Measurements from ENCODE around the gene HAPSTR1. TPM values are rescaled to one million over a fixed set of nuclear protein-coding genes. Genes with fewer than 3 reads are reported as not detected.

The HAPSTR1 gene
- polyA plus RNA-seq, 1 of the 3 experiments (the other 2 are of a cell fraction), result 7.0 TPM

DNA sequence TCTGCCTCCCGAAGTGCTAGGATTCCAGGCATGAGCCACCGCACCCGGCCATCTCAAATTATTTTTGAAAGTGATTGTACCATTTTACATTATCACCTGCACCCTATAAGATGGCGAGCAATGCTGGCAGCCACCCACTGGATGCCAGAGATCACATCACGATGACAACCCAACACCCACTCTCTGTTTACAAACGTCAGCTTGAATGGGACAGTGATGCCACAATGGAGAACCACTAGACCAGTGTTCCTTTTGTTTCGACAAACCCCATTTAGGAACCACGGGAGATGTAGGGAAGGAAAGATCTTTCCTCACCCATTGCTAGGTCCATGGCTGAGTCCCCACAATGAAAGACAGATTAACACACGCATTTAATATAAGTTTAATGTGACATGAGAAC, 20.1 kb upstream of the HAPSTR1 start (continued):
- TF ChIP-seq, protein P1, sequence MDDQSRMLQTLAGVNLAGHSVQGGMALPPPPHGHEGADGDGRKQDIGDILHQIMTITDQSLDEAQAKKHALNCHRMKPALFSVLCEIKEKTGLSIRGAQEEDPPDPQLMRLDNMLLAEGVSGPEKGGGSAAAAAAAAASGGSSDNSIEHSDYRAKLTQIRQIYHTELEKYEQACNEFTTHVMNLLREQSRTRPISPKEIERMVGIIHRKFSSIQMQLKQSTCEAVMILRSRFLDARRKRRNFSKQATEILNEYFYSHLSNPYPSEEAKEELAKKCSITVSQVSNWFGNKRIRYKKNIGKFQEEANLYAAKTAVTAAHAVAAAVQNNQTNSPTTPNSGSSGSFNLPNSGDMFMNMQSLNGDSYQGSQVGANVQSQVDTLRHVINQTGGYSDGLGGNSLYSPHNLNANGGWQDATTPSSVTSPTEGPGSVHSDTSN (IDR thresholded peaks at IDR 0.05), result no peak
- TF ChIP-seq TCF12 (IDR thresholded peaks at IDR 0.05) (no peak), FOXJ3 (CRISPR knock-in tag; IDR thresholded peaks at IDR 0.05) (no peak), CHD2 (IDR thresholded peaks at IDR 0.05; ENCODE audit: low read length, partially characterized antibody) (no peak)

DNA sequence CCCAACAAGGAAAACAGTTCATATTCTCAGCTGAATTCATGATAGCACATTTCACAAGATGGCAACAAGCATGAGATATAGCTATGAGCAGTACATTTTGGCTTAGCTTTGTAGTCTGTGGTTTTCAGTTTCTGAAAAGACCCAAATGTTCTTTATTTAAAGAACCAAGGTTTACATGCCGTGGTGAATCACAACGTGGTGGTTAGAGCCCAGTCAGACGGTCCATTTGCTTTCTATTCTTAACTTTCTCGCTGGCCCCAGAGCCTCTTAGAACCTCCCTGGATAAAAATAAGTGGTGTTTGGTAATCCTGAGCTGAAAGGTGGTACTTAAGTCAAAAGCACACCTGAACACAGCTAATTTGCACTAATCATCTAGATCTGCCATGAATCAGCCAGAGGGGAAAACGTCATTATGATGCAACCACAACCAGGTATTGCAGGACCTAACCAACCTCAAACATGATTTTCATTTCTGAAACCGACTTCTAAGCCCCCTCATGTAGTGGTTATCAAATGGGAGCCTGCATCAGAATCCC, 18.6 kb upstream of the HAPSTR1 start:
- Histone ChIP-seq H4K20me1 (ENCODE audit: insufficient read depth) (no peaks in the 10 kb centered on the region), H3K9ac (no peak overlapping the region), H3K27ac (ENCODE audit: low read depth in 2 of 2, low read length in 1 of 2) (0 out of 4 replicates have a peak overlapping the region, but pooled peaks of 1 of the 2 experiments have one; percentile 11), H3K36me3 (replicated peaks in 1 of 2; ENCODE audit: control insufficient read depth in 1 of 2, insufficient read depth in 2 of 2, low read length in 1 of 2) (no peaks in the 10 kb centered on the region), H3K9me3 (no peaks in the 10 kb centered on the region), H3K9me2 (no peaks in the 10 kb centered on the region), H2AFZ (ENCODE audit: low read depth) (peak overlapping the region; percentile 38), H3K4me2 (peak overlapping the region; percentile 22; the same call in 1 of the 2 replicates), H3F3A (replicated peaks; ENCODE audit: insufficient read depth) (peaks cover 22% of the 10 kb centered on the region), H3K4me3 (ENCODE audit: low read depth in 2 of 2, low read length in 1 of 2) (no peak overlapping the region), H3K27me3 (ENCODE audit: insufficient read depth) (no peaks in the 10 kb centered on the region), H3K4me1 (ENCODE audit: control insufficient read depth in 1 of 2, insufficient read depth in 2 of 2, low read depth in 1 of 2, low read length in 1 of 2) (peaks cover 5 to 11% of the 10 kb centered on the region in 2 experiments; a peak in 2 of 4 replicates), H3K79me2 (ENCODE audit: insufficient read depth) (no peaks in the 10 kb centered on the region)
- ChIA-PET CTCF (no interaction called here), POLR2A (no interaction called here)
- TF ChIP-seq MEF2A (IDR thresholded peaks at IDR 0.05; ENCODE audit: borderline replicate concordance, low read depth) (peak; percentile 49; the same call in 1 of the 2 replicates), FOSL2 (IDR thresholded peaks at IDR 0.05; ENCODE audit: borderline replicate concordance, low read depth) (peak; percentile 25; the same call in 1 of the 2 replicates), POLR2AphosphoS5 (IDR thresholded peaks at IDR 0.05; ENCODE audit: low read depth, low read length) (no peak)
- no peak for DNase-seq
- WGBS (ENCODE audit: low lambda C conversion rate), result 51% methylated on average over 6 of the region's 6 CpGs

DNA sequence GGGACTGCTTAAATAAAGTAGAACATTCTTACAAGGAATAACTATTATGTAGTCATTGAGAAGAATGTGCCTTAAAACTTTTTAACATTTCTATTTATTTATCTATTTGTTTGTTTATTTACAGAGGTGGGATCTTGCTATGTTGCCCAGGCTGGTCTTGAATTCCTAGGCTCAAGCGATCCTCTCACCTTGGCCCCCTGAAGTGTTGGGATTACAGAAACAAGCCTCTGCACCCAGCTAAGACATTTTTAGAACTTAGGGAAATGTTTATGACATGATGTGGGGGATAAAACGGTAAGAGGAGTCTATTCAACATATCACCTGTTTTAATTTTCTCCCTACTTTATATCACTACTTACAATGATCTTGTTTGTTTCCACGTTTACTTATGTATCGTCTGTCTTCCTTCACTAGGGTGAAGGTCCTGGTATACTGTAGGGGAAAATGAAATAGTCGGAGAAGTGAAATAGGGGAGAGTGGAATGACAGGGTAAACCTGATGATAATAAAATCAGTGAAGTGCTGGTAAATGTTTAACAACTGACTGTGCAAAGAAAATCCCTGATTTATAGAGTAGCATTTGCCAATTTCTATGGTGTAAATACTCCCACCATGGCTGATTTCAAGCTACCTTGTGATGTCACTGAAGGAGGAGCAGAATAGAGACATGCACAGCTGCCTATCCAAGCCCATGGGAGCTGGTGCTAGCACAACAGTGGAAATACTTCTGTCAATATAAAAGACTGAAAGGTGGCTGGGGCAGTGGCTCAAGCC, 16.0 kb upstream of the HAPSTR1 start:
- 90% methylated on average over 5 of the region's 5 CpGs for WGBS (ENCODE audit: low lambda C conversion rate)
- no peaks in the 10 kb centered on the region for H3K36me3 ChIP-seq (replicated peaks in 1 of 2; ENCODE audit: control insufficient read depth in 1 of 2, insufficient read depth in 2 of 2, low read length in 1 of 2)
- no peak overlapping the region for H3K4me2 ChIP-seq
- H4K20me1 ChIP-seq (ENCODE audit: insufficient read depth), result no peaks in the 10 kb centered on the region
- DNase-seq, result no peak
- no peaks in the 10 kb centered on the region for H3K9me3 ChIP-seq
- no peak overlapping the region for H3K27ac ChIP-seq (ENCODE audit: low read depth in 2 of 2, low read length in 1 of 2)
- H3K4me3 ChIP-seq (ENCODE audit: low read depth in 2 of 2, low read length in 1 of 2), result no peak overlapping the region
- no peak overlapping the region for H3K9ac ChIP-seq
- ChIA-PET POLR2A (no interaction called here), CTCF (interaction anchor here (1.8 kb wide), 1 partner anchor 43 kb away, joined by 4 read pairs; no protein-coding TSS in a partner anchor)
- H3K27me3 ChIP-seq (ENCODE audit: insufficient read depth), result no peaks in the 10 kb centered on the region
- H3K9me2 ChIP-seq, result no peaks in the 10 kb centered on the region
- H3F3A ChIP-seq (replicated peaks; ENCODE audit: insufficient read depth), result peaks cover 16% of the 10 kb centered on the region
- H3K79me2 ChIP-seq (ENCODE audit: insufficient read depth), result no peaks in the 10 kb centered on the region
- H3K4me1 ChIP-seq (ENCODE audit: control insufficient read depth in 1 of 2, insufficient read depth in 2 of 2, low read depth in 1 of 2, low read length in 1 of 2), result peaks cover 5 to 11% of the 10 kb centered on the region in 2 experiments; a peak in 2 of 4 replicates
- TF ChIP-seq NFIC (IDR thresholded peaks at IDR 0.05; ENCODE audit: borderline replicate concordance), result no peak
- TF ChIP-seq, protein P2, sequence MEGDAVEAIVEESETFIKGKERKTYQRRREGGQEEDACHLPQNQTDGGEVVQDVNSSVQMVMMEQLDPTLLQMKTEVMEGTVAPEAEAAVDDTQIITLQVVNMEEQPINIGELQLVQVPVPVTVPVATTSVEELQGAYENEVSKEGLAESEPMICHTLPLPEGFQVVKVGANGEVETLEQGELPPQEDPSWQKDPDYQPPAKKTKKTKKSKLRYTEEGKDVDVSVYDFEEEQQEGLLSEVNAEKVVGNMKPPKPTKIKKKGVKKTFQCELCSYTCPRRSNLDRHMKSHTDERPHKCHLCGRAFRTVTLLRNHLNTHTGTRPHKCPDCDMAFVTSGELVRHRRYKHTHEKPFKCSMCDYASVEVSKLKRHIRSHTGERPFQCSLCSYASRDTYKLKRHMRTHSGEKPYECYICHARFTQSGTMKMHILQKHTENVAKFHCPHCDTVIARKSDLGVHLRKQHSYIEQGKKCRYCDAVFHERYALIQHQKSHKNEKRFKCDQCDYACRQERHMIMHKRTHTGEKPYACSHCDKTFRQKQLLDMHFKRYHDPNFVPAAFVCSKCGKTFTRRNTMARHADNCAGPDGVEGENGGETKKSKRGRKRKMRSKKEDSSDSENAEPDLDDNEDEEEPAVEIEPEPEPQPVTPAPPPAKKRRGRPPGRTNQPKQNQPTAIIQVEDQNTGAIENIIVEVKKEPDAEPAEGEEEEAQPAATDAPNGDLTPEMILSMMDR (IDR thresholded peaks at IDR 0.05), result no peak
- TF ChIP-seq FOSL2 (IDR thresholded peaks at IDR 0.05; ENCODE audit: borderline replicate concordance, low read depth), result no peak
- no peak overlapping the region for H2AFZ ChIP-seq (ENCODE audit: low read depth)
